ENCODE data around the gene MAP3K4.

The MAP3K4 gene

GRCh38 chr6:161003336-161003735 is 11.8 kb downstream of the MAP3K4 start:
- no peak for DNase-seq

- no peak for DNase-seq
Measured at GRCh38 chr6:161008245-161008644, 16.7 kb downstream of the MAP3K4 start.

DNA sequence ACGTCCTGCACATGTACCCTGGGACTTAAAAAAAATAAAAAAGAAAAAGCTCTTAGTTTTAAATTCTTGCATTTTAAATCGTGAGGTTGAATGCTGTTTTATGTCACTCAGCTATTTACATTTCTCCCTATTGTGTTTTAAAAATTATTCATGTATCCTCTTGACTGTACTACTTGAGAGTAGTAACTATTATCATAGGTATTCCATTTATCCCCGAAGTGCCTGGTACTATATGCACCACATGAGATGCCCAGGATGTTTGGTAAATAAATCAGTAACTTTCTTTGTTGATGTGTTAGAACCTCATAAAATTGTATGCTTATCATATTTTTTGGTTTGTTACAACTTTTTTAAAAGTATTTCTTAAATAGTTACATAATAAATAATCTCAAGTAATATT is 18.4 kb downstream of the MAP3K4 start:
- no peak for DNase-seq

GRCh38 chr6:161010418-161010817 is 18.8 kb downstream of the MAP3K4 start:
- DNase-seq: no peak

DNA sequence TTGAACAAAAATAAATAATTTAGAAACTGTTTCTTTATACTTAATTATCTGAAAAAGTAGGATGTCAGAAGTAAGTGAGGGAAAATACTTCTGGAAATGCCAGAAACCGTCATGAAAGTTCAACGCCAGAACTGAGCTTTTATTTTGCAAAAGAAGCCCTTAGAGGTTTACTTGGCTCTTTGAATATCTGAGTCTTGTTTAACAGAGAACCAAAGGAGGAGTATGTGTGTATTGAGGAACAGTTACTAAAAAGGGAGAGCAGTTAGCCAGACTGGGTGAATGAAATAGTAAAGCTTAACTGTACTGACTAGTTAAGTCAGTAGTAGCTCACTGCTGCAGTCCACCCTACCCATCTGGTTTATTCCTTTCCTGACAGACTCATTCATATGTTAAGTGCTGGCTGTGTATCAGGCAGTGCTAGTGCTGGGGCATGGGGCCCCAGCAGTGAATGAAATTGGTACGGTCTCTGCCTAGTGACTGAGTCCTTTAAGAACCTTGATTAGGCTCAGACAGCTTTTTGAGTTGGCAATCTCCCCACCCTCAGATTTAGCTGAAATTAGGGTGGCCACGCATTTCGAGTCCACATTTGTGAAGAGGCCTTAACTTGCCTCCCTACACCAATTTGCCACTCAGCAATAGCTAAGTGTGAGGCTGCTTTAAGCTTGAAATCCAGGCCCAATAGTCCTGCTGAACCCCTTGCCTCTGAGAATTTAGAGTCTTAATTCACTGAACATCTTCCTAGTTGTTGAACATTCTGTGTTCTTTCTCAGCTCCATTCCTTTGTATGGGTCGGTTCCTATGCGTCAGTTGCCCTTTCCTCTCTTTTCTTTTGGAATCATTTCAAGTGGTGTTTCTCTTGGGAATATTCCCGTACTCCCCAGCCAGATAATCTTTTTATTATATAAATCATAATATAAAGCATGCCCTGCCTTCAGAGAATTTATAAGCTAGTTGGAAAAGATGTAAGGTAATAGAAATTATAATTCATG is 20.2 kb downstream of the MAP3K4 start:
- DNase-seq: no peak

DNA sequence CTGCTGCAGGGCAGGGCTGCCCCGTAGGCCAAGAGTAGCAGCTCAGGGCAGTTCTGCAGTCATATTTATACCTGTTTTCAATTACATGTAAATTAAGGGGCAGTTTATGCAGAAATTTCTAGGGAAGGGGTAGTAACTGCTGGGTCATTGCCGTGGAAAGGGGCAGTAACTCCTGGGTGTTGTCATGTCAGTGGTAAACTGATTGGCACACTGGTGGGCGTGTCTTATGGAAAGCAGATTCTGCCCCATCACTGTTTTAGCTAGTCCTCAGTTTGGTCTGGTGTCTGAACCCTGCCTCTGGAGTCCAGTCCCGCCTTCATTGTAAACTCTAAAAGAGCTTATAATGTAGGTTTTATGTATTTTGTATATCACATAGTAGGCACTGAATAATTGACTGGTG is 22.1 kb downstream of the MAP3K4 start:
- no peak for DNase-seq

GRCh38 chr6:161017766-161018564 is 26.4 kb downstream of the MAP3K4 start:
- no peak for DNase-seq

DNA sequence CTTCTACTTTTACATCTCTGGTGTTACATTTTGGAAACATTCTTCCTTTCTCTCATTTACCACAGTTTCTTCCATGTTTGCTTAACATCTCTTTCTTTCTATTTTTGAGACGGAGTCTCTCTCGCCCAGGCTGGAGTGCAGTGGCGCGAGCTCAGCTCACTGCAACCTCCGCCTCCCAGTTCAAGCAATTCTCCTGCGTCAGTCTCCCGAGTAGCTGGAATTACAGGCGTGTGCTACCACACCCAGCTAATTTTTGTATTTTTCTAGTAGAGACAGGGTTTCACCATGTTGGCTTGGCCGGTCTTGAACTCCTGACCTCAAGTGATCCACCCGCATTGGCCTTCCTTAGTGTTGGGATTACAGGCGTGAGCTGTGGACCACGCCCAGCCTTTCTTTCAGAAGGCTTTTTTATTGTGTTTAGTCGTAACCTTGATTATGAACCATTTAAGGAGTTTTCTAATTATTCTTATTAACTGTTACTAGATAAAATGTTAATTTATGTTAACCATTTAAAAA is 27.8 kb downstream of the MAP3K4 start:
- no peak for DNase-seq

DNA sequence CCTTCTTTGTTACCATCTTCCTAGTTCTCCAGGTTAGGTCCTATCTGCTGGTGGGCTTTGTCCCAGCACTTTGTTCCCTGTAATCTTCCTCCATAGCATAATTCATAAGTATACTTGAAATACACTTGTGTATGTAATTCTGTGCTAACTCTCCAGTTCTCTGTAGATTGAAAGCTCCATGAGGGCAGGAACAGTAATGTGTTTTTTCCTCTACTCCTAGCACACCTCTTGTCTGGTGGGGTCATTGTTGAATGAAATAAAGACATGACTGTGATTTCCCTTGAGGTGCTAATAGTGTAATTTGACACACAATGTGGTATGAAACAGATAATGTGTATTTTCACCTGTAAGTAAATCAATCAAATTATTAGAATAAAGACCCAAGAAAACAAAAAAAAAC is 30.0 kb downstream of the MAP3K4 start:
- no peak for DNase-seq

DNA sequence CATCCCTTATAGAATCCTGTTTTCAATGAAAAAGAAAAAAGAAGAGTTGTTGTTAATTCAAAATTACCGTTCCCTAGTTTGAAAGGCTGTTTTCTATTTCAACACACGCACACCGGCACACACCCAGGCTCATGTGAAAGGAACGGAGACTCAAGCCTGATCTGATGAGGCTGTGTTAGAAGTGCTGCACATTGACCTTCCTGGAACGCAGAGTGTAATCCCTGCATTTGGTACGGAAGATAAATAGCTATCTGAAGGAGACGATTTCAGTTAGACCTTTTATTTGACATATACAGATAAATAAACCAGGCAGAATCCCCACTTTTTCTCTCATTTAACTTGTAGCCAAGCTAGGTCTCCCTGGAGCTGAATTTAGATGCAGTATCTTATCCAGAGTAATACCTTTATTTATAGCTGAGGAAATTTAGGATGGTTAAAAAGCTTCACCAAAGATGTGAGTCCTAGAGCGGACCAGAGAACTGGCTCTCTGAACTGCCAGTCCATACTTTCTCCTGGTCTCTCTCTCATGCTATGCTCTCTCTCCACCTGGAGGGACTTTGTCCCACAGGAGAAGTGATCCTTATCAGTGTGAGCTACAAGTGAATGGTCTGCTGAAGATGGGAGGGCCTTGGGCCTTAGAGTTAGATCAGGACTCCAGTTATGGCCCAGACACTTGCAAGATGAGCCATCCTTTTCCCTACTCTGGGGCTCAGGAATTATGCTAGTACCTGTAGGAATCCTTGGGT is 30.6 kb downstream of the MAP3K4 start:
- DNase-seq: no peak

- no peak for DNase-seq
Measured at GRCh38 chr6:161023316-161023715, 31.7 kb downstream of the MAP3K4 start.

DNA sequence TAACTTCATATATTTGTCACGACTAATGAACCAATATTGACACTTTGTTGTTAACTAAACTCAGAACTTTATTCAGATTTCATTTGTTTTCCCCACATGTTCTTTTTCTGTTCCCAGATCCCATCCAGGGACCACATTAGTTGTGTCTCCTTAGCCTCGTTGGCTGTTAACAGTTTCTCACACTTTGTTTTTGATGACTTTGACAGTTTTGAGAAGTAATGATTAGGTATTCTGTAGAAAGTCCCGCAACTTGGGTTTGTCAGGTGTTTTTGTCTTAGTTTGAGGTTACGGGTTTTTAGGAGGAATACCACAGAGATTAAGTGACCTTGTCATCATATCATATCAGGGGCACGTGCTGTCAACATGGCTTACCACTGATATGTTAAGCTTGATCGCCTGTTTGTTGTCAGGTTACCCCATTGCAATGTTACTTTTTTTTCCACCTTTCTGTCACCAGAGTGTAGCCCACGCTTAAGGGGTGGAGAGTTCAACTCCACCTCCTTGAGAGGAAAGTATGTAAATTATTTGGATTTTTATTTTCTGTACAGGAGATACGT is 32.9 kb downstream of the MAP3K4 start:
- no peak for DNase-seq

DNA sequence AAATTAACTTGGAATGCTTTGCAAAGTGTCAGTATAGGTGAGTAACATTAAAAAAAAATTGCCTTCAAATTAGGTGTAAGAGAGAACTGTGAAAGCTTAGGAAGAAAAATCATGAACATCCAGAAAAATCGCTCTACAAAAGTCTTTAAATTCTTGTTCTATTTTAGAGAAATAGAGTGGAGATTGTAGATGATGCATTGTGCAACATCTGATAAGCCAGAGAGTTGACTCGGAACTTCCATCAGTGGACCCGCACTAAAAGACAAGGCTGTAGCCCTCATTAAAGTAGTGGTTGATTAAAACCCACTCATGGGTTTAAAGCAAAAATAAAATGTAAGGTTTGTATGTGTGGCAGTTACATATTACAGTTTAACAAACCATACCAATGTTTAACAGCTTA is 35.8 kb downstream of the MAP3K4 start:
- DNase-seq: no peak

DNA sequence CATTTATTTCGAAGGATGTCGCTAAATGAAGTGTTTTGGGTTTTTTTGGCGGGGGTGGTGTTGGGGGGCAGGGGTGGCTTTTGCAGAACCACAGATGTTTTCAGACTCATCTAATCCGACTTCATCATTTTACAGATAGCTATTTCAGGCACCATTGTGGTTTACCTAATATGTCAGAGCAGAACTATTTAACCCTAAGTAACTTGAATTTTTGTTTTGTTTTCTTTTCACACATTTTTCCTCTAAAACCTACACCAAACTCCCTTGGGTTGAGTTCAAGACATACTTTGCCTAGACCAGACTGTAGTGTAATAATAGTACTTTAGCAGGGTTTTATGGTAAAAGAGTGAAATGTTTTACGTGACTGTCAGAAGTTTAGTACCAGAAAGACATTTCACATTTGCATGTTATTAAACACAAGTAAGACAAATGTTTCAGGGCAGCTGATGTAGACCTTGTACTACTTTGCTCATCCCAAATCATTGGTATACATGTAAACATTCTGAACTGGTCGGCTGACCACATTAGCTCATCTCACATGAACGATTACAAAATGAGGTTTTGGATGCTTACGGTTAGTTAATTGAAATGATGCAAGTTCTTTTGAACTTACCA is 37.7 kb downstream of the MAP3K4 start:
- DNase-seq: no peak

- DNase-seq: no peak
Measured at GRCh38 chr6:161031721-161032495, 40.3 kb downstream of the MAP3K4 start.

DNA sequence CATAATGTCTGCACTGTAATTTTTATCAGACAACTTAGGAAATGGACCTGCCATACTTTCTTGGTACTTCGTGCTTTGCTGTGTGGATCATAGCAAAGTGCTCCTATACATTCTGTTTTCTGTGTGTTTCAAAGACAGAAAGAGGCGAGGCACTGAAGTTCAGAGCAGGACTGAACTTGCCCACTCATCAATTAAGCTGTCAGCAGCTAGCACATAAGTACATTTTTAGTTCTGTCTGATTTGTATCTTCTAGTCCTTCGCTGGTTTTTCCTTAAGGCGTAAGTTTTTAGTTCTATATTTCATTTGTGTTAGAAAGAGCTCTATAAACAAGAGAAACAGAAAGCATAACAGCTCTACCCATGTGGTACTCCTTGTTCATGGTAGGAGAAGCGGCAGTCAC is 42.1 kb downstream of the MAP3K4 start:
- no peak for DNase-seq

- DNase-seq: no peak
Measured at GRCh38 chr6:161035182-161035980, 43.8 kb downstream of the MAP3K4 start.

DNA sequence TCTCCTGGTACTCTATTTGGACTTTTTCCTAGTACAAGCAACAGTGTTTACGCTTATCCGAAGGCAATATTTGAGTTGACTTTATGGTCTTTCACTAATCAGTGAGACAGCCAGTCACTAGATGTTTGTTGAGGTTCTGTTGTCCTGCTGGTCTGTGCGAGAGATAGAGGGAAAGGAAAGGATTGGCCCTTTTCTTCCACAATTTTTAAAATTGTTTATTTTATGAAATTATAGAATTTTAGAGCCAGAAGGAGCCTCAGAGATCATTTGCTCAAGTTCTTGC is 44.4 kb downstream of the MAP3K4 start:
- no peak for DNase-seq

DNA sequence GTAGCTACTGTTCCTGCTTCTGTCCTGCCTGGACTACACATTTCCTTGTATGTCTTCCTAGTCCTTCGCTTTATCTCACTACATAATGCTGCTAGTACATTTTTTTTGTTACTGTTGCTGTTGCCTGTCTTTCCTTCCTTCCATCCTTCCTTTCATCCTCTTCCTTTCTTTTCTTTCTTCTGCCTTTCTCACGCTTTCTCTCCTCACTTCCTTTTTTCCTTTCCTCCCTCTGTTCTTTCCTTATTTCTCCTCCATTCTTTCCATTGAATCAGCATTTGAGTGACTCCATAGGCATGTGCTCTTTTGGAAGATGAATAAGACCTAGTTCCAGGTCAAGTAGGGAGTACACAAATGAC is 46.3 kb downstream of the MAP3K4 start:
- no peak for DNase-seq

DNA sequence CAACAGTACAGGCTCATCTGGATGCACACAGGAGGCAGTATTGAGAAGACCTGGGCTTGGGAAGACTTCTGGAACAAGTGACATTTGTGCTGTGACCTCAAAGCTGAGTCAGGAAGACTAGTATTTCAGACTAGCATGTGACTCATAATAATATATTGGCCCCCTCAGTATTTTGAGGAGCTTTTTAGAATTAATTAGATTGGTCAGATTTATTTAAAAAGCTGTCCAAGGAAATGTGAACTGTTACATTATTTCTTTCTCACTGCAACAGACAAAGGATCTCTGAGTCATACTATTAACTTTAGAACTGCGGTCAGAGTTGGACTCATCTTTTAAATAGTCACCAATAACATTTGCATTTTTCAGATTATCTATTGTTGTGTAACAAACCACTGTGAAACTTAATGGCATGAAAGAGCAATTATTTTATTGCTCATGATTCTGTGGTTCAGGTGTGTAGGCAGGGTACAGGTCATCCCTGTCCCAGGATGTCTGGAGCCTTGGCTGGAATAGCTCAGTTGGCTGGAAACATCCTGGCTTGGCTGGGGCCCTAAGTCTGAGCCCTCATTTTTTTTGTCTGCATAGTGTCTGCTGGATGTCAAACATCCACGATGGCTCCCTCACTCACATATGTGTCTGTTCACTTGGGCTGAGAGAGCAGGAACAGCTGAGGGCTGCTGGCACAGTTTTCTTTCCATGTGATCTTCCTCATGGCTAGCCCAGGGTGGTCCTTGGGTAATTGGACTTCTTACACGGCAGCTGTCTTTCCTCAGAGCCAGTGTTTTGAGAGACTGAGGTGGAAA is 46.9 kb downstream of the MAP3K4 start:
- no peak for DNase-seq
